ENCODE data around the gene DDX20. TPM values are rescaled to one million over a fixed set of nuclear protein-coding genes. Genes with fewer than 3 reads are reported as not detected.

DDX20 gene
- polyA plus RNA-seq, 1 experiment: 12.3 TPM

DNA sequence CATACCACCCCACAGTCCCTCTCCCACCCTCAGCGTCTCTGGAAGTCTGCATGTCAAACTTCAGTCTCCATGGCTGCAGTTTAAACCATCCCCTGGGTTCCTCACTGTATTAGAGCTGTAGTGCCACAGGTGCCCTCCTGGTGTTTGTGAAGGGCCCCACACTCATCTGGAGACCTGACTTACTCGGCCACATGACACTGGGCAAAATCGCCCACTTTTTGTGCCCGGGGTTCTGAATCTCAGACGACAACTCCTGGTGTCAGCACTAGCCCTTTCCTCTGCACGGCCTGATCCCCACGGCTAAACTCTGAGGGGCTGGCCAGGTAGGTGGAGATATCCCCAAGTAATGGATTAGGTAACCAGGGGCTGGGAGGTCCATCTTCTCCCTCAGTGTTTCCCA, 23.0 kb upstream of the DDX20 start:
- CTCF ChIA-PET: interaction anchor here (1.1 to 10.1 kb wide), 5 partner anchors 13 to 37 kb away, joined by 3 to 80 read pairs (median 4); no protein-coding TSS in a partner anchor
- no peak for TF ChIP-seq CTCF (IDR thresholded peaks at IDR 0.05; ENCODE audit: low read depth, low read length)
- Histone ChIP-seq H3K9me3 (ENCODE audit: control insufficient read depth, insufficient read depth, low read length) (no peaks in the 10 kb centered on the region), H3K27ac (ENCODE audit: low read depth, low read length) (no peak overlapping the region), H3K4me3 (ENCODE audit: low read depth, low read length) (no peak overlapping the region), H3K27me3 (ENCODE audit: control insufficient read depth, insufficient read depth, low read length) (no peaks in the 10 kb centered on the region)
- no peak for DNase-seq (ENCODE audit: low read depth, low spot score)
- POLR2A ChIA-PET: interaction anchor here (0.7 to 1.0 kb wide), 2 partner anchors 15 to 284 kb away, joined by 3 to 5 read pairs; partner anchors contain the start of gene WDR77

DNA sequence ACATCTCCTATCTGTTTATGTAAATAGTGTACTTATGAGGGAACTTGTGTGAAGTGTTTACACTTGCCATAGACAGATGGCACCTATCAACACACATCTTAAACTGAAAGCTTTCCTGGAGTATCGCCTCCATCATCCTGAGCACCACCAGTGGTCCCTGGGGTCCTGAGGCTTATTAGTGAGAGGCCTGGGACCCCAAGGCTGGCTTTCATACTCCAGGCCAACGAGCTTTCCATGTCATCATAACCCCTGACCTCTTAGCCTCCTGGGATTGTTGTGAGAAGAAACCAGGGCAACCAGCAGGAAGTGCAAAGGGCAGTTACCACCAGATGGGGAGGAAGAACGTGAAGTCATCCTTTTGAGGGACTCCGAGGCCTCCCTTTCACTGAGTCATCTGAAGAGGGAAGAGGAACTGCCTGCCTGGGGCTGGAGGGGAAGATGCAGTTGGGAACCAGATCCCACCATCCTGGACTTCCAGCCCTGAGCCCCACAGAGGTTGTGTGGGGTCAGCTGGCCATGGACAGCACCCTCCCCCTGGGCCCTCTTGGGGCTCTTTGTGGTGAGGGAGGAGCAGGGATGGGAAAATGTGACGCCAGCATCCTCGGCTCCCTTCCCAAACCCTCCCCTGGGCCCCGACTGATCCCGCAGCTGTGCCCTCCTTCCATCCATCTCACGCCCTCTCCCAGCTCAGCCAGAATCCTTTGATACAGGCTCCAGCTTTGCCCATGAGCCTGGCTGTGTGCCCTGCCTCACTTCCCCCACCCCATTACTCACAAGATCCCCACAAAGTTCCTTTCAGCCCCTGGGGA, 22.3 kb upstream of the DDX20 start:
- Histone ChIP-seq H3K27ac (ENCODE audit: low read depth, low read length) (peak overlapping the region; percentile 89), H3K9me3 (ENCODE audit: control insufficient read depth, insufficient read depth, low read length) (no peaks in the 10 kb centered on the region), H3K27me3 (ENCODE audit: control insufficient read depth, insufficient read depth, low read length) (no peaks in the 10 kb centered on the region), H3K4me3 (ENCODE audit: low read depth, low read length) (no peak overlapping the region)
- ChIA-PET POLR2A (interaction anchor here (0.7 to 1.0 kb wide), 2 partner anchors 14 to 285 kb away, joined by 3 to 5 read pairs; partner anchors contain the start of gene WDR77), CTCF (interaction anchor here (1.0 to 10.1 kb wide), 6 partner anchors 10 to 253 kb away, joined by 3 to 80 read pairs (median 4); no protein-coding TSS in a partner anchor)
- TF ChIP-seq CTCF (IDR thresholded peaks at IDR 0.05; ENCODE audit: low read depth, low read length): no peak
- DNase-seq (ENCODE audit: low read depth, low spot score): no peak

DNA sequence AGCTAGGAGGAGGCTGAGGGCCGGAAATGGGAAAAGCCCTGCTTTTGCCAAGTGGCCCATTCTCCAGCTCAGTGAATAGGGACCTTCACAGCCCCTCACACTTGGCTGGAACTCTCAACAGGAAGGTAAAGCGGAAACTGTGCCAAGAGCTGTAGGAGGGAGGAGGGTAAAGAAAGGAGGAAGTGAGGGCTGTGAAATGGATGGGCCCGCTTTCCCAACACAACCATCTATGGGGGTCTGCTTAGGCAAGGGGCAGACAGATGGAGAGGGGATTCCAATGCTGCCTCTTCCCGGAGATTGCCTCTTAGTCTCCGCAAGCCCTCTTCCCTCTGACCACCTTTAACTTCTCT, 21.7 kb upstream of the DDX20 start:
- peak overlapping the region; percentile 89 for H3K27ac ChIP-seq (ENCODE audit: low read depth, low read length)
- POLR2A ChIA-PET: no interaction called here

GRCh38 chr1:111734426-111734825, 21.3 kb upstream of the DDX20 start:
- no peaks in the 10 kb centered on the region for H3K9me3 ChIP-seq (ENCODE audit: control insufficient read depth, insufficient read depth, low read length)
- H3K27me3 ChIP-seq (ENCODE audit: control insufficient read depth, insufficient read depth, low read length): no peaks in the 10 kb centered on the region
- no peak overlapping the region for H3K27ac ChIP-seq (ENCODE audit: low read depth, low read length)
- DNase-seq (ENCODE audit: low read depth, low spot score): no peak
- no peak overlapping the region for H3K4me3 ChIP-seq (ENCODE audit: low read depth, low read length)
- ChIA-PET CTCF (interaction anchor here (1.0 to 10.1 kb wide), 4 partner anchors 9 to 21 kb away, joined by 3 to 80 read pairs (median 6); no protein-coding TSS in a partner anchor), POLR2A (no interaction called here)
- TF ChIP-seq CTCF (IDR thresholded peaks at IDR 0.05; ENCODE audit: low read depth, low read length): no peak

More for the DNA sequence above, 21.7 kb upstream of the DDX20 start:
- no peak for TF ChIP-seq CTCF (IDR thresholded peaks at IDR 0.05; ENCODE audit: low read depth, low read length)
- Histone ChIP-seq H3K27me3 (ENCODE audit: control insufficient read depth, insufficient read depth, low read length) (no peaks in the 10 kb centered on the region), H3K4me3 (ENCODE audit: low read depth, low read length) (no peak overlapping the region), H3K9me3 (ENCODE audit: control insufficient read depth, insufficient read depth, low read length) (no peaks in the 10 kb centered on the region)
- no peak for DNase-seq (ENCODE audit: low read depth, low spot score)
- CTCF ChIA-PET: interaction anchor here (1.0 to 10.1 kb wide), 5 partner anchors 9 to 253 kb away, joined by 3 to 80 read pairs (median 4); no protein-coding TSS in a partner anchor

GRCh38 chr1:111734856-111735255, 20.8 kb upstream of the DDX20 start:
- no peak overlapping the region for H3K4me3 ChIP-seq (ENCODE audit: low read depth, low read length)
- H3K9me3 ChIP-seq (ENCODE audit: control insufficient read depth, insufficient read depth, low read length): no peaks in the 10 kb centered on the region
- ChIA-PET CTCF (interaction anchor here (1.7 to 10.1 kb wide), 3 partner anchors 8 to 20 kb away, joined by 4 to 80 read pairs (median 9); no protein-coding TSS in a partner anchor), POLR2A (no interaction called here)
- no peaks in the 10 kb centered on the region for H3K27me3 ChIP-seq (ENCODE audit: control insufficient read depth, insufficient read depth, low read length)
- no peak for TF ChIP-seq CTCF (IDR thresholded peaks at IDR 0.05; ENCODE audit: low read depth, low read length)
- DNase-seq (ENCODE audit: low read depth, low spot score): no peak
- no peak overlapping the region for H3K27ac ChIP-seq (ENCODE audit: low read depth, low read length)
